Activated gamma-delta T cell treated with Interleukin-2 at 50 U/mL for 16 hours (primary cell): ENCODE data around the gene VSNL1.

ENCODE experiments used
- DNase-seq: peaks from one replicate; pipeline ENCODE4 v3.0.0-alpha.2; 2020

The VSNL1 gene

DNA sequence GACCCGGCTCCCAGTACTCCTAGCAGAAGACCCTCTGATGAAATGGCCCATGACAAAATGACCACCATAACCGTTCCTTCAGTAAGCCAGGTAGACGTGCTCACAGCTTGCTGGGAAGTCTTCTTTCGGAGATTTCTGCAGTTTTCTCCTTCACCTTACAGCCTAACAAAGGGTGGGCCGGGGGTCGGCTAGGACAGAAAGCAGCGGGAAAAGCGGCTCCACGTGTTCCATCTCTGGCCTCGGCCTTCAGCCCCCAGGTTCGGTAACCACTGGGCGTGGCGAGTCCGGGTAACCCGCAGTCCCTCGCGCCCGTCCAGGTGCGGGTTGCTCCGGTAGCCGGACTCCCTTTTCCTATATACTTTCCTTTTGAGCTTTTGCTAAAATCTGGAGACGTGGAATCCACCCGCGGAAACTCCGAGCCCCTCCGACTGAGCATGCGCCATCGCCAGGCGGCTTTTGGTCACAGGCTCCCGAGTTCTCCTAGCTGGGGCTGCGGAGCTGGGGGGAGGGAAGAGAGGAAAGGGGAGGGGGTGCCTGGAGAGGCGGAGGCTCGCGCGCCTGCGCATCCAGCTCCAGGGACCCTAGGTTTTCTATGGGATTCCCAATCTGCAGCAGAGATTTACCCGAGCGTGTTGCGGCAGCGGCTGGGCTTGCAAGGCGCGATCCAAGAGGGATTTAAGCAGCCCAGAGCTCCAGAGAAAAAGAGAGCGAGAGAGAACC lies at the start of gene VSNL1:
TSS of gene VSNL1 (plus strand) at position 604 of the 720 bp plus-strand sequence. CDS start 51,379 bp downstream, outside the sequence.
- no peak for DNase-seq

DNA sequence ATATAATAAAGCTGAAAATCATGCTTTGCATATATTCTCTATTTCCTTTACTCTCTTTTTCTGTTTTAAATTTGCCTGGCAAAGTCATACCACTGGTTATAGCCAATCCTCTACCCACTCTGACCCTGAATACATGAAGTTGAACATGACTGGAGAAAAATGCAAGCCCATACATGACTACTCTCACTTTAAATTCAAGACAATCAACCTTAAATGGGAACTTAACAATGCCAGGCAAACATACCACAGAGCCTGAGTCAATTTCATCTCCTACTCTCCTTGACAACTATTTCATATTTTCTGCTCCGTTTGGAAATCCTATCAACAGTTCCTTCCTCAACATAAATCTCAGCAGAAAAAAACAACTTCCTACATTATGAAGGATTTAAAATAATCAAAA lies 44.9 kb upstream of the VSNL1 start:
- DNase-seq = no peak

DNA sequence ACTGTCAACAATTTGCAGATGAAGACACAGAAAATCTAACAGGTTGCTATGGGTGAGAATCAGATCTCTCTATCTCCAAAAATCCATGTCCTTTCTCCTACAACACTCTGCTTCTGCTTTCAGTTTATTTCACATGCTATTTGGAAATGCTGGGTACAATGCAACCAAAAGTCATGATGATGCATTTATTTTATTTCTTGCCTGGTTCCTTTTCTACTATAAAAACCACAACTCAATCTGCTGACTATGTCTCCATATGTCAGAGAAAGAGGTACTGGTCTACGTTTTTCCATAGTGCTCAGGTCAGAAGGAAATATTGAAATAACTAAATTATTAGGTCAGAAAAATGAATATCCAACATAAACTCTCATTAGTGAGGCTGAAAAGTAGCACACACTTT lies 42.8 kb upstream of the VSNL1 start:
- no peak for DNase-seq

DNA sequence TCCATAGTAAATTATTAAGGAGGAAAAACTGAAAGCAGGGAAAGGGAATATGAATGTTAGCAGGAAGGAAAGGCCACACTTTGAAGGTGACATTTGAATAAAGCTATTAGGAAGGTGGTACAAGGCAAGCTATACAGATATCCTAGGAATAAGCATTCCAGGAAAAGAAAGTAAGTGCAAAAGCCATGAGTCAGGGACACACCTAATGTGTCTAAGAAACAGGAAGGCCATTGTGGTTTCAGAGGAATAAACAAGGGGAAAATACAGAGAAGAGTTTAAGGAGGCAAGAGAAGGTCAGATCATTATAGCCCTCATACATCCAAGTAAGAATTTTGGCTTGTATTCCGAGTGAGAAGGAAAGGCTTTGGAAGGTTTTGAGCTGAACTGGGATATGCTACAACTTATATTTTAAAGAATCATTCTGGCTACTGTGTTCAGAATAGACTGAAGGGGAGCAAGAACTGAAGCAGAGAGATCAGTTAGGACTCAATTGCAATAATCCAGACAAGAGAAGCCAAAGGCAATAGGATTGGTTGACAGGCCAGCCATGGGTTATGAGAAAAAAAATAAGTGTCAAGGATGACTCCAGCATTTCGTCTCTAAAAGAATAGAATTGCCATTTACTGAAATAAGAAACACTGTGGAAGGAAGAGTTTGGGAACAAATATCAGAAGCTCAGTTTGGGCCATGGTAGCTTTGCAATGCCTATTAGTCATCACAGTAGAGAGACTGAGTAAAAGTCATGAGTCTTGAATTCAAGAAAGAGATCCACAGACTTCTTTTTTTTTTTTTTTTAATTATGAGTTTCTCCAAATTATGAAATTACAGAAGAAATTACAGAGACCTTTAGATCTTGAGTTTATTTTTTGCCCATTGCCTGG lies 33.5 kb upstream of the VSNL1 start:
- DNase-seq = no peak

DNA sequence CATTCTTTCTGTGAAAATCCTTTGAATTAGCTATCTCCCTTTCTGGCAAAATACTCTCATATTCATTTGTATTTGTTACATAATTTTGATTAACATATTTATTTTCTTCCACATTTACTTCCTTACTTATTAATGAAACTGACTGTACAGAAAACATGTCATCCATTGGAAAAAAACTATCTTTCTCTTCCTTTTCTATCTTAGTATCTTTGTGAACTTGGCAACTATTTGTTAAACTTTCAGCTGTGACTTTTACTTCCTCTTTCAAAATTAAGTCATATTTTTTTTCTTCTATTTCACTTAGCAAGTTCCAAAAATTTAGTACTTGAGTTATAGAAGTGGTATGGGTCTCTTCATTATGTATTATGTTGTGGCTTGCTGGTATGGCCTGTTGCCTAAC lies 24.8 kb upstream of the VSNL1 start:
- no peak for DNase-seq

DNA sequence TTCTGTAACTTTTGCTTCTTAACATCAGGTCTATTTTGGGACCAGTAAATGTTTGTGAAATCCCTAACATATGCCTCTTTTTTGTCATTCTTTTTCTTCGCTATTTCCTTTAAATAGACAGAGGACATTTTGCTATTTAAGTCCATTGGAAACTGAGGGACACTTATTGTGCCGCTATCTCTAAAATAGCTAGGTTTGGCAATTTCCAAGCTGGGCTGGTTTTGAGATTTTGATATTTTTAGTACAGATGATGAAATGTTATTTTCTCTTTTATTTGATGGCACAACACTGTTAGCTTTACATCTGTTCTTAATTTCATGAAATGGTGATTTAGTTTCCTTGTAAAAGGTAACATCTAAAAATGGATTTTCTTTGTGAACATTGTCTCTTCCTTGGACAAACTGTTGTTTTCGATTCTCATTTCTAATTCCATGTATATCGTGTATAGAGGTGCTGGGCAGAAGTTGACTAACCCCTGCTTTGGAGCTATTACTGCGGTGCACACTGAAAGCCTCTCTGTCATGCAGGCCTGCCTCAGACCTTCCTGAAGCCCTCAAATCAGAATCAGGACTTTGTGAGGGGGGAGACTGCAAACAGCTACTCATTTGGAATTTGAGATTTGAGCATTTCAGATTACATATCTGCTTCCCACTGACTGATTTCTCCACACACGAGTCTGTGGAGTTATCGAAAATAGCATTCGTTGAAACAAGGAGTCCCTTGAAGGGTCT lies 22.9 kb upstream of the VSNL1 start:
- no peak for DNase-seq

DNA sequence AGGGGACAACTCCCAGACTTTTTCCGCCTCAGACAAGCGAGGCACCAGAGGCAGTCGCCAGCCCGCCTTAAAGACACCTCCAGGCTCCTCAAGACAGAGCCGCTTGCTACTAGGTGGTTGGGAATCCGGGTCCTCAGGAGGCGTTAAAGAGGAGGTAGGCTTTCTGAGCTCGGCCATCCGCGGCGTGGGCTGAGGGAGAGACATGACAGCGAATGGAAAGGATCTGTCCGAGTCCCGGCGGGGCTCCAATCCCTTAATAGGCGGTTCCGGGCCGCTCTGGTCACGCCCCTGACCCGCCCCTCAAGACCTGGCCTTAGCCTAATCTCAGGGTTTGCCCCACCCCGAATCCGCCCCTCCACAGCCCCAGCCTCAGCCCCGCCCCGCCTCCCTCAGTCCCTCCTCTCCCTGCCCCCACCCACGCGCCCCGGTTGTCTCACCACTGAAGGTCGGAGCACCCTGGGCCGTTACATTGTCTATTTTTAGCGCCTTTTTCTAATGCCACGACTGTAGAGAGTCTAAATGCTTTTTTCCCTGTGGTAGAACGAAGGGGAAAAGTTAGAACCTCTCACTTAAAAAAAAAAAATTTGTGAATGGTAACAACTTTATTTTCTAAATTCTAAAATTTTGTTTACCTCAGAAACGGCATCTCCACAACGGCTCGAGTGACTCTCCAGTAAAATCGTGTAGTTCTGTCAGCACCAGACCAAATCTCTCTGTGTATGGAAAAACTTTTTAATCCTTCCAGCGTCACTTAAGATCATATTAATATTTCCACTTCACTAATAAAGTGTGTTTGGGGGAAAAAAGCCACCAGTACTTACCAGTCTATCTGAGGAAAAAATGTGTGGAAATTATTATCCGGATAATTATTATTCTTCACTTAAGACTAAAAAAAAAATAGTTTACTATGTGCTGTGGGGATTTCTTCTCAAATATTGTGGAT lies 22.0 kb upstream of the VSNL1 start, which contains the start of gene RAD51AP2:
TSS of gene RAD51AP2 (minus strand) at position 229 of the 943 bp plus-strand sequence. CDS start at position 204, 25 bp downstream.
- DNase-seq = no peak

DNA sequence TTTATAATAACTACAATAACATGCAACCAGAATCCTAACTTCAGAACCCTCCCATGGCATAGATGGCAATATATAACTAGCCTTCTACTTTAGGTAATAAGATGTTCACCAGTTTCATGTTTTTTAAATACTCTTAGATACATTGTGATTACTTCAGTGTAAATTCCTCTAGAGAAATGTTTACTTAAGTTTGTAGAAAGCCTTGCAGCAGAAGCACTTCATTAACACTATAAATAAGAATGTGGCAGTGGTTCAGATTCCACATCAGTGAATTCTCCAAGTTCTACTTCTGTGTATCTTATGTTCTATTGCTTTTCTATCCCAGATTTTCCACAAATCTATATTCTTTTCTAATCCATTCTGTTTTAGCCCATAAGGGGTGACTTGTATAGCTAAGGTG lies 21.0 kb upstream of the VSNL1 start:
- no peak for DNase-seq

DNA sequence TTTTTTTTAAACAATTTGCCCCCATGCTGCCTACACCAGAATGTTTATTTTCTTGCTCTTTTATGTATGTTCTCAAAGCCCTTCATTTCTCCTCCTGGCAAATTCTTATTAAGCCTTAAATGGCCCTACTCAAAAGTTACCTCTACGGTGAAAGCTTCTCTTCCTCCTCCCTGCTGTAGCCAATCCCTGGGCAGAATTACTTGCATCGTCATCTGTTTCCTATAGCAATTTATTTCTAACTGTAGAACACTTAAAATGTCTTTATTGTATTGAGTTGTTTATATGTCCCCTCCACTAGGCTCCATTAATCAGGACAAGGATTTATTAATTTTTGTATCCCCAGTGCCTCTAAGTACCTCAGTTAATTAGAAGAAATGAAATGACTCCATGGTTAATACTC lies 19.7 kb upstream of the VSNL1 start:
- no peak for DNase-seq

DNA sequence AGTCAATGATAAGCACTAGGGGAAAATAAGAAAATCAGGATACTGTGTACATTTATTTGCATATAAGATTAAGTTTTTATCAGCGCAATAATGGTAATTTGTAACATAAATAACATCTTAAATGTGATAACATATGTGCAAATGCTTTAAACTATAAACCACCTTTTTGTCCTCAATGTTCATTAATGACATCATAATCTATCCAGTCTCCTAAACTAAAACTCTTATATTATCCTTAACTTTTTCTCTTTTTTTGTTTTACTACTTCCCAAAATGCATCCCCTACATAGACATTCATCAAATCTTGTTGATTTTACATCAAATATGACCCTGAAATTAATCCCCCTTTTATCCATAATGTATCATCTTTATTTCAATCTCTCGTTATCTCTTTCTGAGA lies 18.9 kb upstream of the VSNL1 start:
- DNase-seq = no peak

DNA sequence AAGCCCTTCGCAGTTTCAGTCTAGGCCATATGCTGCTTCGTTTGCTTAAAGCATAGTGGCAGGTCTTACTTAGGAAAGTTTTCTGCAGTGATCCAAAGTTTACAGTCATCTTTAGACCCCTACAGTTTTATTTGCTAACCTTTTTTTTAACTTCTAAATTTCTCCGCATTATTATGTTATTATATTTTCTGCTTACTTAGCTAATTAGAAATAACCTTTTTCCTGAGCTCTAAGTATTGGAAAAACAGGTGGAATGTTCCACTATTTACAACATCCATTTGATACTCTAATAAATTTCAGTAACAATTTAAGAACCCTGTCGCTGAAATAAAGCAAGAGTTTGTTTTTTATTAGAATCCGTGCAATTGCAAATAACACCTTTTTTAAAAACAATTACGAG lies 18.2 kb upstream of the VSNL1 start:
- no peak for DNase-seq

DNA sequence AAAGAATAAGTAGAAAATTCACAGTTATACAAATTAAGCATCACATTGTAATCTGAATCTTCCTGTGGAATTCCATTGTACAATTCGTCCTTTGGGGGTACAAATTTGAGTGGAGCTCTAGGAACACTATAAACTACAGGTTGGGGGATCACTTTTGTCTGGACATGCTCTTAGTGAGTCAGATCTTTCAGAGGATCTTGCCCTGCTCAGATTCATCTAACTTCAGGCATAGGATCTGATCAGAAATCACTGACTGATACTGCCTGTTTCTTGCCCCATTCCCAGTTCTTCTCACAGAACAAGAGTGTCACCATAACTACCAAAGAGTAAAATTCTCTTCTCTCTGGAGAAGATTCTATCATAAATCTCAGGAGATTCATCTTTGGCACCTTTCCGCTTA lies 10.7 kb upstream of the VSNL1 start:
- DNase-seq = no peak

DNA sequence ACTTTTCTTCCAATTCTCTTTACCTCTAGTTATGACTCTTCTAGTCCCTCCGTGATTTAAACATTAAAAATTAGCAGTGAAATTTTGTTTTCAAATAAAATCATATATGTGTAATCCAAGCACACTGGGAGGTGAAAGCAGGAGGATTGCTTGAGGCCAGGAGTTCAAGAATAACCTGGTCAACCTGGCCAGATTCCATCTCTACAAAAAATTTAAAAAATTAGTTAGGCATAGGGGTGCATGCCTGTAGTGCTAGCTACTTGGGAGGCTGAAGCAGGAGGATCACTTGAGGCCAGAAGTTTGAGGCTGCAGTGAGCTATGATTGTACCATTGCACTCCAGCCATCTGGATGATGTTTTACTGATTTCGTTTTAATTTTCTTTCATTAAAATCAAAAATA lies 7.0 kb upstream of the VSNL1 start:
- no peak for DNase-seq

DNA sequence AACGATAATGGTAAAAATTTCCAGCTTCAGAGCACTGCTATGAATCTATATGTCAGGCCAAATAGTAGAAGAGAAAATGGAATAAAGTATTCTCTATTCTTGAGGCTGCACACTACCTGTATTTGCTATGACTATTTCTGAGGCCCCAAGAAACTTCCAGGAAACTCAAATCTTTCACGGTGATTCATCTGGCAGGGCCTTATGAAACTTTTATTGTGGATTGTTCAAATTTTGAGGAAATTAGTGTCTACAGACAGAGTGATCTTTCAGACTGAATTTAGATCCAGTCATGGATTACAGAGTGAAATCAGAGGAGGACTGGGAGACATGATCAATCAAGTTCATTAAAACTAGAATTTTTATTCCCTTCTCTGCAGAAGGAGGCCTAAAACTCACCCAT lies 4.1 kb upstream of the VSNL1 start:
- DNase-seq = no peak

DNA sequence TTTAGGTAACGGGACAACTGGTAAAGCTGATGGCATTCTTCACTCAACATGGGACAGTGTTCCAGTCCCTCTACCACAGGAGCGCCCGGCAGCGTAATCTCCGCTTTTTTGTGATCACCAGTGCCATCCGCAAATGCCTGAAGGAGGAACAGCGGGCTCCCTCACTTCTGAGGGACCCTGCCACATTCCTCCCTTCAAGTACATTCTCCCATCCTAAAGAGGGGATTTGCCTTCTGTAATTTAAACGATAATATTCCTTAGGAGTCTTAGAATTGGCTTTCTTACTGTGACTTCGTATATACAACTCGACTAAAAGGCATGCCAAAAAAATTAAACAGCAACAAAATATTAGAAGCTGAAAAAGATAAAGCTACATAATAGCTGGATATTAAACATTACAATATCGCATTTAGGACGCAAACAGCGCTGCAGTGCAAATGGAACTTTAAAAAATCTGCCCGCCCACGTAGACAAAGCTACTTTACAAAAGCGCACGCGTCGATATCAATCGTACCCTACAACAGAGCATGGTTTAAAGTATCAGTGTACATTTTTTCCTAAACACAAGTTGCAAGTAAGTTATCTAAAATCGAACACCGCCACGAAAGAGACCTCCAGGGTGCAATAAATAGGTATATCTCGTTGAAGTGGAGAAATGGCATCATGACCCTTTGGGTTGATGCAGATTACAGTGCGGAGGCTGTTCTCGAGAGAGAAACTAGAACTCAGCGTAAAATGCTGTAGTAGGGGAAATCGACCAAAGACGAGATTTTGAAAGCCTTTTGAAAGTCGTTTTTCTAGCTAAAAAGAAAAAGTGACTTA lies 2.3 kb upstream of the VSNL1 start:
- DNase-seq = no peak

DNA sequence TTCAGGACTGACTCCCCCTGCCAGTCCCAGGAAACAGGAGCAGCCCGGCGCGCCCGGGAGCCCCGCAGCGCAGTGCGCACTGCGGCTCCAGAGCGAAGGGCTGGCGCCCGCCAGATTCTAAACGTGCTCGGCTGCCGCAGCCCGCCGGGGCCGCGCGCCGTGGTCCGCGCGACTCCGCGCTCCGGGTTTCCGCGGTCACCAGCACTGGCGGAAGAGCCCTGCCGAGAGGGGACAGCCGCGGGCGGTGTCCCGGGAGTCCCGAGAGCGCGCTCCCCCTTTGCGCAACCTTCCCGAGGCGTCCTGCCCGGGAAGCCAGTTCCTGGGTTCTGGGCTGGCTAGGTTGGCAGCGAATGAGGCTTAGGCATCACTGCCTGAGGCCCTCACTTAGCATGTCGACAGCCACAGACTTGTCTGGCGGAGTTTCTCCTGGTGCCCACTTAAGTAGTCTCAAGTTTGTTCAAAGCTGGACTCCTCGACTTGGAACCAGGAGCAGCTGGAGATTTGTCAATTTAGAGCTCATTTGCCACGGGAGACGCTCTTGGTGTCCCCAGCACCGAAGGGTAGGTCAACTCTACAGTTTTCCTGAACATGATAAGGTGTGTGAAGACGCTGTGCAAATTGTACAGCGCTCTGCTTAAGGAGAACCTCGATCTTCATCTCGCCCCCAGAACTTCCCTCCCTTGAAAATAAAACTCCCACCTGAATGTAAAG lies 1.5 kb upstream of the VSNL1 start:
- no peak for DNase-seq

DNA sequence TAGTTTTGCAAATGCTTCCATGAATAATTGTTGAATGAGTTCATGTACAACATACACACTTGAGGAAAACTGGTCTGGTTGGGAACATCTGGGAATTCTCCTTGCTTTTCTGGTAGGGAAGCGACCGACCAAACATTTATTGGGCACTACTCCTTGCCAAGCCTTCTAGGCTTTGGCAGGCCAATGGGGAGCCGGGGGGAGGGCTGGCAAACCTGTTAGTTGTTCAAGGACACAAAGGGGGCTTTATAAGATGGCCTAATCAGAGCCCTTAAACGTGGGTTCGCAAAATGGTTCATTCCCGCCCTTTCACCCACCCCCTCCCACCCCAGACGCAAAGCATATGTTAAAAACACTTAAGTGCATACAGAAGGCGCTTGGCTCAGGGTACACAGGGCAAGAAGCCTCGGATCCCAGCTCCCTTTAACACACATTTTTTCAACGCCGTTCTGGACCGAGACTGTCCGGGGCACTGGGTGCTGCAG lies 844 bp upstream of the VSNL1 start:
- DNase-seq = no peak

DNA sequence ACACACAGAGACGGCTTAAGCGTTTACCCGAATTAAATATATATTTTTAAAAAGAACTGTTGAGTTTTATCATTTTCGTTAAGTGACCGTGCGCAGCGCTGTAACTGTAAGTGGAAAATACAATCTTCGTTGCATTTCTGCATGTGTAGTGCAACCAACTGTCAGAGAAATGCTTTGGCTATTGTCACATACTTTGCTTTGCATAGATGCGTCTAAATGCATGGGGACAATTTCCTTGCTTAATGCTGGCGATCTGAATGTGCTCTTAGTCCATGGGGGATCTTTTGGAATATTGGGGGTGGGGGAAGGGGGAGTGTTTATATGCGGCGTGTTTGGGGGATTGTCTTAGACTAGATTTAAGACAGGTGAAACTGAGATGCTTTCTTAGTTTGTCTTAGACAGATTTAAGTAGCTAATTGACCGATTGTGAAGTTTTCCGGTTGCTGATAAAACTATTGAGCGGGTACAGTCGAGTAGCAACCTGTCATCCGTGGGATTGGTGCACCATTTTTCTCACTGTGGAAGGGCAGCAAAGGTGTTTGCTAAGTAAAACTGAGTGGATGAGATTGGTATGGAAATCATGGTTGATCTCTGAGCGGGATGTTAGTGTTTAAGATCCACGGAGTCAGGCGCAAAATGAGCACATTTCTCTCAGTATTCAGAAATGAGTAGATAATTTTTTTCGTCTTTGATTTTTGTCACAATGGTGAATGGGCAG lies 476 bp downstream of the VSNL1 start:
- no peak for DNase-seq

DNA sequence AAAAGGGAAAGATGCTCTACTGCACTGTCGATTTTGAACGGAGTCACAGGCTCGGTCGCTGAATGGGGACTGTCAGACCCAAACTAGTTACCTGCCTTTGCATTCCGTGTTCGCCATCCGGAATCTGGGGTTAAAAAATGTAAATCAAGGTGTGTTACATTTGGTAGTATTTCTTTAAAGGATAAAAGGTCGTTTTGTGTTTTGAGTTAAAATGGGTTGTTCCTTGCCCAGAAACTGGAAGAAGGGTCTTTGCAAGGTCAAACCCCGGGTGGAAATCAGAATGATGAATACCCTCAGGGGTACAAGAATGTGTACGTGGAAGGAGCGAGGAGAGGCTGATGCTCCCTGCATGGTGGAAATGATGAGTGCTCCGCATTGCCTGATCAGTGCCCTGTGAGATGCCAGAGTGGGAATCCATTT lies 1.0 kb downstream of the VSNL1 start:
- DNase-seq = no peak

DNA sequence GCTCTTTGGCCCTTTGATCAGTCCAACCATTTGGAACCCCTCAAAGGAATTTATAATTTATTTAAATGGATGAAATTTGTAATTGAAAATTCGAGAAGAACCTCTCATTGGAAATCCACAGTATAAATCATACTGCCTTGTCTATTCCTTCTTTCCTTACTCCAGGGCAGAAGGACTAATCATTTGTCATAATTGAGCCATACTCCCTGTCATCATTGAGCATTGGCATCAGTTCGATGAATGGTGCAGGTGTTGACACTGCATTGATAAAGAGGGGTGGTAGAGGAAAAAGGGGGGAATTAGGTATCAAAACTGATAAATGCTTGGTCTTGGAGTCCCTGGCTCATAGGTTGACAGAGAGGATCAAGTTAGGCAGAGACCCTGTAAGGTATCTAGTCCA lies 2.0 kb downstream of the VSNL1 start:
- DNase-seq = no peak
